Fibroblast of skin of back (primary cell): ENCODE measurements around the gene PPP1R13B.

Source experiments
- DNase-seq: peaks from one replicate; pipeline ENCODE4 v3.0.0-alpha.2; 2013

The PPP1R13B gene

GRCh38 chr14:103742499-103743255, 104.7 kb downstream of the PPP1R13B start:
- no peak for DNase-seq

GRCh38 chr14:103741876-103742275, 105.5 kb downstream of the PPP1R13B start:
- DNase-seq, result no peak

GRCh38 chr14:103740991-103741689, 106.2 kb downstream of the PPP1R13B start:
- DNase-seq, result peak; percentile 66

DNA sequence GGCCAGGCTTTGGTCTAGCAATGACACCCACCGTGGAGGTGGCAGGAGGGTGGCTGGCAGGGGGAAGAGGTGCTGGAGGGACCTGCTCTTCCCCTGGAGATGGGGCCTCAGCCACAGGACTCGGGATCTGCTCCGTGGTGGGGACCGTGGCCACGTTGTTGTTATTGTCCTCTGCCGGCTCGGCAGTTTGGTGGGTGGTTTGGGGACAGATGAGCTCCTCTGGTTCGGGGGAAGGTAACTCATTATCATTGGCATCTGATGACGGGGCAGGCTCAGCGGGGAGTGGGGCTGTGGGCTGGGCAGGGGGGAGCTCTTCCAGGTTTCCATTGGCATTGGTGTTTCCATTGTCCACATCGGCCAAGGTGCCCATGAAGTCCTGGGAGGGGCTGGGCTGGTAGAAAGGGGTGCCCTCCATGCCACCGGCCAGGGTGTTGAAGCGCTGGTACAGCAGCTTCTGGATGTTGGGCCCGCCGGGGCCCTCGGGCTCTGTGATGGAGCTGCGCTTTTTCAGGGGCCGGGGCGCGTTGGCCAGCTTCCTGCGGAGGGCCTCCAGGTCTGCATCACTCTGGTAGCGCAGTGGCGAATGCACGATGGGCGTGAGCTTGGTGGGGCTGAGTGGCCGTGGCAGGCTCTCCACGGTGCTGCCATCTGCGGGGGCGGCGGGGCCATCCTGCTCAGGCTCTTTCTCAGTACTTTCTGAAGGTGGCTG, 107.4 kb downstream of the PPP1R13B start:
- DNase-seq, result no peak

GRCh38 chr14:103739466-103739792, 107.9 kb downstream of the PPP1R13B start:
- DNase-seq, result no peak

DNA sequence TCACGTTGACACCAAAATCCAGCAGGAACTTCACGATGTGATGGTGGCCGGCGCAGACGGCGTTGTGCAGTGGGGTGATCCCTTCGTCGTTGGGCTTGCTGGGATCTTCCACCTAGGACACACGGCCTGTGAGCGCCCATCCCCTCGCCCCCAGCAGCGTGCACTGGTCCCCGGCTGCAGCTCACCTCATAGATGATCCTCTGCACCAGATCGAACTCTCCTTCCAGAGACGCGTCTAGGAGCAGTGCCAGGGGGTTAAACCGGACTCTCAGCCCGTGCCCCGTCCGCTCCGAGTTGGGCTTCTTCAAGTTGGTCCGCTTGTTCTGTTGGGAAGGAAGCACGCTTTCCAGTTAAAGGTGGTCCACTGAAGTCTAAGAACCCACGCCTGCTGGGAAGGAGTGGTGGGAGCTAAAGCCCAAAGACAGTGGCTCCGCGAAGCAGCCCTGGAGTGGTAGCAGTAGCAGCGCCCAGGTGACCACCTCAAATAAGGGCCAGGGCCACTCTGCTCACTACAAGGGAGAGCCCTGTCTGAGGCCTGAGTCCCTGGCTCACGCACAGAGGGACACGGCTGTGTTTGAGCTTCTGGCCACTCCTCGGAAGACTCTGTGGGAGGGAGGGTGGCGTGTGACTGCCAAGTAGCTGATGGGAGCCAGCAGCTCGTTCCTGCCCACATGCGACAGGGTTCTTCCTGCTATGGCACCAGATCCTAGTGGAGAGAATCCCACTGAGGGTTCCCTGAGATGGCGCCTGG, 108.5 kb downstream of the PPP1R13B start:
- DNase-seq, result no peak

DNA sequence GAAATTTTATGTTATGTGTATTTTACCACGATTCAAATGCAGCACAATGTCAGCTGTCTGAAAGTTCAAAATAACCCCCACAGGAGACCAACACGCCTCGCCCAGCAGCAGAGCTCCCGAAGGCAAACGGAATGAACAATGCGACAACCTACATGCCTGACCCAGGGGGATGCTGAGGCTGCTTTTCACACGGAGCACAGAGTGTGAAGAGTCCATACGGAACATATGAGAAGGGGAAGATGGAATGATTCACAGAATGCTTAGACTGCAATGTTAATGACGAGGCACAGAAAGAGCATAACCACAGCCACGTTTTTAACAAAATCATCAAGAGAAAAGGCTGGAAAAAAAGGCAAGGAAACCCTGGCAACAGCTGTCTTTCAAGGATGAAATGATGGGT, 109.2 kb downstream of the PPP1R13B start:
- peak; percentile 62 for DNase-seq

DNA sequence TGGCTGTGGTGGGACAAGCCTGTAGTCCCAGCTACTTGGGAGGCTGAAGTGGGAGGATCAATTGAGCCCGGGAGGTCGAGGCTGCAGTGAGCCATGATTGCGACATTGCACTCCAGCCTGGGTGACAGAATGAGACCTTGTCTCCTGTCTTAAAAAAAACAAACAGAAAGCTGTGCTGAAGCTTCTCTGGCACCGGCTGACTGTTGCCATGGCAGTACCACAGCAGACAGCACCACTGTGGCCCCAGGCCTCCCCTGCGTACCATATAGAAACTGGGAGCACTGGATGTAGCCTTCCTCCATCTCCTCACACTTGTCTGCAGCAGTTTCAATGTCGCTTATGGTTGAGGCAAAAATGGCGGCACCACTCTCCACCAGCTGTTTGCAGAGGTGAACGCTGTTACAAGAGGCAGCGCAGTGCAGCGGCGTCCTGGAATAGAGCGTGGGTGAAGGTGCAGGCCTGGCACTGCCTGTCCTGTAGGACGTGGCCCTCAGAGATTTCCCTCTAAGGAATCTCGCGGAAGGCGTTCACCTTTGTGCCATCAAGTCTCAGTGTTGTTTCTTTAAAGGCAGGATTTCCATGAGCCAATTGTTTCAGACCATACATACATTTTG, 109.8 kb downstream of the PPP1R13B start:
- no peak for DNase-seq

DNA sequence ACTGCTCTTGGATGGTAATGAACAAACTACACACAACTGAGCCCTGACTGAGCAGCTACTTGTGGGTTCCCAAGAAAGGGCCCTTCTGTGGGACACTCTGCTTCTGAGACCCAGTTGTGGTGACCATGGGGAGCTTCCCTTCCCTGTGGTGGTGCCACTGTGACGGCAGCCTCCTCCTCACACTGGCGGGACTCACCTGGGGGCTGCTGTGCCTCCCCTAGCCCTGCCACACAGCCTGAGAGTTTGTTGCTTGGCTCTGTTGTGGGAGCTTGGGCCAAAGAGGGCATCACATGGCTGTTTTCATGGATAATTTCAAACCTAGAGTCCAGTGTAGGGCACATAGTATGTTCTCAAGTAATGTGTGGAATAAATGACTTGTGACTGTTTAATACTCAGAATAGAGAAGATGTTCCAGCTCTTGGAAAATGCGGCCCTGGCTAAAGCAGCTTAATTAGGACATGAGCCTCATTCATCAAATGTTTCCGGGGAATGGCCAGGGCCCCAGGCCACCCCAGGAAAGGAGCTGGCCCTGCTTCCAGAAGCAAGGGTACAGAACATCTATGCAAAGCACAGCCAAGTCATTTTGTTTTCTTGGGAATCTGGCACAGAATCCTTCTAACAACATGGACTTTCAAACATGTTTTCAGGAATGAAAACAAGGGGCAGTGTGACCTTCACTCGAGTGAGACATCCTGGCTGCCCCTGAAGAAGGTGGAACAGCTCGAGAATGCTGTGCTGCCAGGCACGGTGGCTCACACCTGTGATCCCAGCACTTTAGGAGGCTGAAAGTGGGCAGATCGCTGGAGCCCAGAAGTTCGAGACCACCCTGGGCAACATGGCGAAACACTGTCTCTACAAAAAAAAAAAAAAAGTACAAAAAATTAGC, 110.6 kb downstream of the PPP1R13B start:
- no peak for DNase-seq

DNA sequence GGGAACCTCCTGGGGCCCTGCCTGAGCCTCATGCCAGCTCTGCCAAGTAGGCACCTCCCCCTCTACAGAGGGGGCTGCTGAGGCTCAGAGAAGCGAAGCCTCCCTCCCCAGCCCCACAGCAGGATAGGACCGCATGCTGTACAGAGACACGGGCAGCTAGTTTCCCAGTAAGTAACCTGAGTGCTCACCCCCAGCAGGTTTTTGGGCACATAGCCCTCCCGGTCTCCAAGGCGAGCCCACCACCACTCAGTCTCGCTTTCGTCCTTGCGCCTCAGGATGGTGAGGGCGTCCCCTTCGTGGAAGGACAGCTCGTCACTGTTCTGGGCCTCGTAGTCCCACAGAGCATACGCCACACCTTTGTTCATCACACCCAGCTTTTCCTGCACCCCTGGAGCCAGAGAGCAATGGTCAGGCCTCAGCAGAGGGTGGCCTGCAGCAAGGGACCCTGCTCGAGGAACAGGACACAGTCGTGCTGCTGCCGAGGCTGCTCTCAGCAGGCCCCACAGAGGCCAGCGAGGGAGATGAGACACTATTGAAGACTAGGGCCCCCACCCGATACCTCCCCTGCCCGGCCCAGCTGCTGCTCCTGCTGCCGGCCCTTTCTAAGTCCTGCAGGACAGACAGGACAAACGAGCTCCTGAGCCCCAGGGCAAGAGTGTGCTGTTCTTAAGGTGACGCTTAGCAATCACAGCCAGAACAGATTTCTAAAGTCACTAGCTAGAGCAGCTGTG, 111.4 kb downstream of the PPP1R13B start:
- DNase-seq, result no peak

- no peak for DNase-seq
Observed at GRCh38 chr14:103735439-103735814, 111.9 kb downstream of the PPP1R13B start.

DNA sequence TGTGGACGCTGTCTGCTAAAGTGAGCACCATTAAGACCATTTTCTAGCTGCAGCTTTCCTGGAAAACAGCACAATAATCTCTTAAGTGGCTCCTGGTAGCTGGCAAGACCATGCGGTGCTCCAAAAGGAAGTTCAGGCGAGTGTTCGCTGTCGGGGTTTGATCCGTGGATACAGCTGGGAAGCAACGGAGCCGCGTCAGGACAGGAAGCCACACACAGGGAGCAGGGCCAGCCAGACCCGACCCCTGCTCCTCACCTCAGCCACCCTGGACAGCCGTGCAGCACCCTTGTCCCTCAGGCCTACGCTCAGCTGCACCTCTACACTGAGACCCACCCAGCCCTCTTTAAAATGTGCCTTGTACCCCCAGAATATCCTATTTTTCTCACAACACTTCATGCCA, 112.4 kb downstream of the PPP1R13B start:
- no peak for DNase-seq

DNA sequence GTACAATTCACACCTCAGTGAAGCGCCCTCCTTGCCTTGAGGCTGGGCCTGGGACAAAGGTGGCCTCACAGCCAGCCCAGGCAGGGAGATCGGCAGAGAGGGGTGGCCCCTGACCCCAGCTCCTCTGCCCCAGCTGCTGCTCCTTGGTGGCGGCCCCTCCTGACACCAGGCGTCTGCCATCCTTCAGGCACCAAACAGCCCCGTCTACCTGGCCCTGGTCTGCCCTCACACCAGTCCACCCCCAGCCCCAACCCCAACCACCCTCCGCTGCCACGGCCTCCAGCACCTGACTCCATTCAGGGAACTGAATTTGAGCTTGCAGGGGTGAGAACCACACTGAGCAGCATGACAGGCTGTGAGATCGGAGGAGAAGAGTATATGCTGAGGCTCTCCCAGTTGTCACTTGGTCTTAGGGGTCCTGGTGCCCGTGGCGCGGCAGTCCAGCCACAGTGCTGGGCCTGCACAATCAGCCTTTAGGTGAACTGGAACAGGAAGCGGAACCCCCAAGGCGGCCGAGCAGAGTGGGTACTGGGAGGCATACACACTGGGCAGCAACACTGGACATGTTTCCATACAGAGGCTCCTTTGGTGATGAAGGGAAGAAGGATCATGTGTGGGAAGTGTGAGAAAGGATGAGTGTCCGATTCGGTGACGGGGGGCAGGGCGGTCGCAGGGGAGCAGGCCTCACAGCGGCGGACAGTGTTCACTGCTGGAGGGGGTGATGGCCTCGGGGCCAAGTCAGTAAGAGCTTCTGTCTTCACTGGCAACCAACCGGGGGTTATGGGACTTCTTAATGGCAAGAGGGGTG, 113.1 kb downstream of the PPP1R13B start:
- no peak for DNase-seq

DNA sequence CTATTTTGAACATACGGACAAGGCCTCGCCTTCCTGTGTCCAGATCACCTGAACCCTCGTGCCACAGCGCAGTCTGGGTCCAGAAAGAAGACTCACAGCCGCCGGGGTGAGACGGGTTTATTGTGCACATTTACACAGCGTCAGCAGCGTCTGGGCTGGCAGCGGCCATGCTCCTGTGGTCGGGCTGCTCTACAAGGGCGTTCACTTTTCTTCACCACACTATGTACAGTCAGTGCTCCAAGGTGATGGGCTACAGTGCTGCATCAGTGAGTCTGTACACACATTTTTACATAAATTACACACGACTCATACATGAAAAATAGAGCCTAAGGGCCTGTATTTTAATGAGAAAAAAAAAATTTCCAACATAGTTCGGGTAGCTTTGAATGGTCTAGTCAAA, 113.7 kb downstream of the PPP1R13B start:
- no peak for DNase-seq

DNA sequence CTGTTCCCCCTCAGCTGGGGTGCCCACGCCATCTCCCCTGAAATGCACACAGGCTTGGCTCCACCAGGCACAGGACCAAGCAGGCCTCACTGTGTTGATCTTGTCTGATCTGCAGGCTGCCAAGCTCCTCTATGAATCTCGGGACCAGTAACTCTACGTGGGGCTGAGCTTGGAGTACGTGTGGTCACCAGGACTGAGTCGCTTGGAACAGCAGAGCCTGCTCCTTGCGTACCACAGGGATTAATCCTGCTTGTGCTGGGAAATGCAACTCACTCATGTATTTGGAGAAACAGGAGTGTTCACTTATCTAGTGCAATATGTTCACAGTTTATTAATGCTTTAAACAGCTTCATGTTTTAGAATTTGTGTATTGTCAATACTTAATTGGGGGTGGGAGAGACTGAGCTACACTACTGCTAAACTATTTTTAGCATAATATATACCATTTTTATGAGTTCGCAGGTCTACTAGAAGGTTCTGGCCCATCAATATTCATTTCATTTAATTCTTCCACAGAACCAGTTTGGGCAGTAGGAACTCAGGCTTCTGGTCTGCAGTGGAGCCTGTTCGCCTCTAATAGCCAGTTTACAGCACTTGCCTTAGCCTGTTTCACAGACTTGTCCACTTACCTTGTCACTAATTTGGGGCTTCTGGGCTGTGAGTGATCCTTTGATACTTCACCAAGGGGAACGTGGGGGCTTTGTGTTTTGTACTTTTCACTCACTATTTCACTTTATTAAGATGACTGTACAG, 114.3 kb downstream of the PPP1R13B start:
- no peak for DNase-seq

GRCh38 chr14:103731916-103732867, 115.2 kb downstream of the PPP1R13B start:
- no peak for DNase-seq

DNA sequence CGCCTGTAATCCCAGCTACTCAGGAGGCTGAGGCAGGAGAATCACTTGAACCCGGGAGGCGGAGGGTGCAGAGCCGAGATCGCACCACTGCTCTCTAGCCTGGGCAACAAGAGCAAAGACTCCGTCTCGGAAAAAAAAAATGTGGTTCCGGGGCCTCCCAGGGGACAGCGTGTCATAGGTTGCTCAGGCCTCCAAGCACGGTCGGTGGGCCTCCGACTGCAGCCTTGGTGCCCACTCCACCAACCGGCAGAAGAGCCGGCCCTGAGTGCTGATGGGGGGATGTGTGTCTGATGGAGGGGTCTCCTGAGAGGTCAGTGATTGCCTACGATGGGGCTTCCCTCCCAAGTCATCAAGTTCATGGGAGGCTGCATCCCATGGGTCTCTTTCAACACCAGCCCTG, 115.9 kb downstream of the PPP1R13B start:
- DNase-seq, result no peak

- DNase-seq, result no peak
Observed at GRCh38 chr14:103730490-103731035, 116.8 kb downstream of the PPP1R13B start.
